GM23338 (cell line): ENCODE measurements around the gene TUBA1C. TPM values are rescaled to one million over a fixed set of nuclear protein-coding genes. Genes with fewer than 3 reads are reported as not detected.

ENCODE experiments used
- ATAC-seq: fragments of 200-7000 bp; cut with Tn5 transposase; 3 replicates; pipeline ENCODE4 v1.9.1; 2020
- DNase-seq: peaks from one replicate; pipeline ENCODE4 v3.0.0-alpha.2; 2015; ENCODE audit warnings: low spot score
- H2AFZ ChIP-seq: fragments of 200-600 bp; sonication (generic); 2 replicates; pipeline ENCODE4 v1.8.0; 2016; ENCODE audit warnings: antibody characterized with exemption, mild to moderate bottlenecking, moderate library complexity
- H3F3A ChIP-seq: fragments of 200-600 bp; sonication (generic); replicated peaks from 2 replicates; pipeline ENCODE4 v1.8.0; 2017; ENCODE audit warnings: antibody characterized with exemption, mixed run types, low read depth
- H3K27ac ChIP-seq: fragments of 200-600 bp; sonication (generic); 2 replicates; pipeline ENCODE4 v1.6.1; 2016; ENCODE audit warnings: low read depth
- H3K27me3 ChIP-seq: fragments of 200-600 bp; sonication (generic); 2 replicates; pipeline ENCODE4 v1.8.0; 2016; ENCODE audit warnings: mild to moderate bottlenecking, mixed run types, moderate library complexity; ENCODE audit not compliant: insufficient read depth
- H3K36me3 ChIP-seq: fragments of 200-600 bp; sonication (generic); 2 replicates; pipeline ENCODE4 v1.8.0; 2016; ENCODE audit warnings: mild to moderate bottlenecking; ENCODE audit not compliant: insufficient read depth
- H3K4me1 ChIP-seq: fragments of 200-600 bp; sonication (generic); 2 replicates; pipeline ENCODE4 v1.8.0; 2016; ENCODE audit warnings: mild to moderate bottlenecking, moderate library complexity; ENCODE audit not compliant: insufficient read depth
- H3K4me2 ChIP-seq: fragments of 200-600 bp; sonication (generic); 2 replicates; pipeline ENCODE4 v1.7.1; 2017; ENCODE audit warnings: mixed run types
- H3K4me3 ChIP-seq: fragments of 200-600 bp; sonication (generic); 2 replicates; pipeline ENCODE4 v1.6.1; 2016; ENCODE audit warnings: mixed run types
- H3K79me2 ChIP-seq: fragments of 200-600 bp; sonication (generic); replicated peaks from 2 replicates; pipeline ENCODE4 v1.8.0; 2017; ENCODE audit warnings: mild to moderate bottlenecking; ENCODE audit not compliant: insufficient read depth
- H3K9me2 ChIP-seq: fragments of 200-600 bp; sonication (generic); 2 replicates; pipeline ENCODE4 v1.8.0; 2017; ENCODE audit not compliant: insufficient read depth
- H4K20me1 ChIP-seq: fragments of 200-600 bp; sonication (generic); replicated peaks from 2 replicates; pipeline ENCODE4 v1.8.0; 2017; ENCODE audit warnings: mild to moderate bottlenecking; ENCODE audit not compliant: insufficient read depth
- H3K27ac Mint-ChIP-seq: 2 replicates; pipeline ENCODE4 v1.8.0; 2020; ENCODE audit warnings: inconsistent platforms, mild to moderate bottlenecking, moderate library complexity, mixed read lengths
- H3K27me3 Mint-ChIP-seq: 3 replicates; pipeline ENCODE4 v1.8.0; 2022; ENCODE audit warnings: low read depth, mild to moderate bottlenecking, moderate library complexity, mixed read lengths, inconsistent platforms; ENCODE audit not compliant: insufficient read depth, poor library complexity
- H3K36me3 Mint-ChIP-seq: 3 replicates; pipeline ENCODE4 v1.8.0; 2021; ENCODE audit warnings: low read depth, mild to moderate bottlenecking, inconsistent platforms, moderate library complexity, mixed read lengths
- H3K4me1 Mint-ChIP-seq: 3 replicates; pipeline ENCODE4 v1.8.0; 2020; ENCODE audit warnings: mild to moderate bottlenecking, inconsistent platforms, mixed read lengths
- H3K4me3 Mint-ChIP-seq: 3 replicates; pipeline ENCODE4 v1.8.0; 2021; ENCODE audit warnings: moderate library complexity, mild to moderate bottlenecking, inconsistent platforms, mixed read lengths
- H3K9me3 Mint-ChIP-seq: 3 replicates; pipeline ENCODE4 v1.8.0; 2020; ENCODE audit warnings: moderate library complexity, mild to moderate bottlenecking, inconsistent platforms, mixed read lengths
- EZH2 ChIP-seq: fragments of 200-600 bp; sonication (generic); IDR thresholded peaks from one replicate; pipeline ENCODE4 v1.8.0; 2017; ENCODE audit warnings: antibody characterized with exemption, mild to moderate bottlenecking, low read depth; ENCODE audit not compliant: unreplicated experiment
- EZH2phosphoT487 ChIP-seq: fragments of 200-600 bp; sonication (generic); IDR thresholded peaks from one replicate; pipeline ENCODE4 v1.8.1; 2018; ENCODE audit warnings: antibody characterized with exemption; ENCODE audit not compliant: unreplicated experiment
- JUNB ChIP-seq: IDR thresholded peaks from one replicate; pipeline ENCODE4 v1.6.1; 2016; ENCODE audit warnings: antibody characterized with exemption; ENCODE audit not compliant: unreplicated experiment
- NANOG ChIP-seq: IDR thresholded peaks from 2 replicates; pipeline ENCODE4 v1.6.1; 2016; ENCODE audit warnings: antibody characterized with exemption, borderline replicate concordance
- polyA plus RNA-seq: library from polyadenylated mRNA; unstranded; fragments of >200 nt; fragmentation: Nextera tagmentation; extraction: Ambion mirVana; gene quantifications from 2 replicates; pipeline ENCODE4 v1.2.1, GENCODE V29; 2016
- total RNA-seq: library from RNA; depleted of rRNA; stranded (reverse); fragments of >200 nt; shearing (Covaris generic); gene quantifications from 2 replicates; pipeline ENCODE4 v1.2.3, GENCODE V29; 2014
- TF ChIP-seq, protein P1 (sequence below), 2 experiments: fragments of 200-600 bp in 1 of 2; sonication (generic) in 1 of 2; conservative IDR thresholded peaks; 2 replicates each; pipeline versions ENCODE4 v1.5.1 to v1.6.1; 2016 to 2017; ENCODE audit warnings: antibody characterized with exemption in 2 of 2, low read depth in 2 of 2, mild to moderate bottlenecking in 2 of 2, moderate library complexity in 1 of 2
- TF ChIP-seq, protein P2 (sequence below): IDR thresholded peaks from 2 replicates; pipeline ENCODE4 v1.6.1; 2016; ENCODE audit warnings: antibody characterized with exemption
- TF ChIP-seq, protein P3 (sequence below): fragments of 250-450 bp; sonication (Bioruptor Pico); IDR thresholded peaks from 2 replicates; pipeline ENCODE4 v1.5.0; 2020; ENCODE audit warnings: mild to moderate bottlenecking, moderate library complexity

The TUBA1C gene
- total and polyA plus RNA-seq, 2 experiments from 2014 or later: 191 to 728 TPM

DNA sequence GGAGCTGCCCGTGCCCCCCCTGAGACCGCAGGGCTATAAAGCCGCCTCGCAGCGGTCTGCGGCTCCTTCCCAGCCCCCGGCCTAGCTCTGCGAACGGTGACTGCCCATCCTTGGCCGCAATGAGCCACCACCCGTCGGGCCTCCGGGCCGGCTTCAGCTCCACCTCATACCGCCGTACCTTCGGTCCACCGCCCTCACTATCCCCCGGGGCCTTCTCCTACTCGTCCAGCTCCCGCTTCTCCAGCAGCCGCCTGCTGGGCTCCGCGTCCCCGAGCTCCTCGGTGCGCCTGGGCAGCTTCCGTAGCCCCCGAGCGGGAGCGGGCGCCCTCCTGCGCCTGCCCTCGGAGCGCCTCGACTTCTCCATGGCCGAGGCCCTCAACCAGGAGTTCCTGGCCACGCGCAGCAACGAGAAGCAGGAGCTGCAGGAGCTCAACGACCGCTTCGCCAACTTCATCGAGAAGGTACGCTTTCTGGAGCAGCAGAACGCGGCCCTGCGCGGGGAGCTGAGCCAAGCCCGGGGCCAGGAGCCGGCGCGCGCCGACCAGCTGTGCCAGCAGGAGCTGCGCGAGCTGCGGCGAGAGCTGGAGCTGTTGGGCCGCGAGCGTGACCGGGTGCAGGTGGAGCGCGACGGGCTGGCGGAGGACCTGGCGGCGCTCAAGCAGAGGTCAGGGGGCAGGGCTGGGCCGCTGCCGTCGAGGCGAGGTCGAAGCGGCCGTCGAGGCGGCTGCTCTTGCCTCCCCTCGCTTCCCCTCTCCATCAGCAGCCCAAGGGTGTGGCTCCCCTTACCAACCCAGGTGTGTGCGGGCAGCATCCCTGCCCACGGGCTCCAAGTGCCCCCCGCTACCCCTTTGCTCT, 30.4 kb downstream of the TUBA1C start, which contains the start of gene PRPH:
TSS of gene PRPH (plus strand) at position 66 of the 855 bp plus-strand sequence. CDS start at position 120, 54 bp downstream.
- H3K27ac ChIP-seq: no peak within 1 kb of the TSS
- Mint-ChIP-seq H3K4me1 (peaks cover 22% of the 10 kb centered on the region; the same call in 2 of the 3 replicates), H3K4me3 (peak within 1 kb of the TSS; percentile 57; the same call in 1 of the 3 replicates), H3K9me3 (no peaks in the 10 kb centered on the region), H3K27ac (no peak within 1 kb of the TSS), H3K36me3 (no peaks in the 10 kb centered on the region; the same call in 2 of the 3 replicates), H3K27me3 (peaks cover 83% of the 10 kb centered on the region)
- peaks cover 94% of the 10 kb centered on the region for H3K27me3 ChIP-seq
- no peaks in the 10 kb centered on the region for H3K36me3 ChIP-seq
- peak within 1 kb of the TSS; percentile 98 for H2AFZ ChIP-seq
- ATAC-seq (peak; percentile 4), DNase-seq (peak; percentile 45)
- H3K4me3 ChIP-seq: peak within 1 kb of the TSS; percentile 52
- no peaks in the 10 kb centered on the region for H3K9me2 ChIP-seq
- H4K20me1 ChIP-seq: no peaks in the 10 kb centered on the region
- peaks cover 25% of the 10 kb centered on the region for H3K4me1 ChIP-seq
- H3K79me2 ChIP-seq: no peaks in the 10 kb centered on the region
- peaks cover 9% of the 10 kb centered on the region; the same call in 1 of the 2 replicates for H3F3A ChIP-seq
- peak within 1 kb of the TSS; percentile 81 for H3K4me2 ChIP-seq
- no peak for TF ChIP-seq JUNB
- TF ChIP-seq EZH2: peak; percentile 96
- TF ChIP-seq, protein P1, sequence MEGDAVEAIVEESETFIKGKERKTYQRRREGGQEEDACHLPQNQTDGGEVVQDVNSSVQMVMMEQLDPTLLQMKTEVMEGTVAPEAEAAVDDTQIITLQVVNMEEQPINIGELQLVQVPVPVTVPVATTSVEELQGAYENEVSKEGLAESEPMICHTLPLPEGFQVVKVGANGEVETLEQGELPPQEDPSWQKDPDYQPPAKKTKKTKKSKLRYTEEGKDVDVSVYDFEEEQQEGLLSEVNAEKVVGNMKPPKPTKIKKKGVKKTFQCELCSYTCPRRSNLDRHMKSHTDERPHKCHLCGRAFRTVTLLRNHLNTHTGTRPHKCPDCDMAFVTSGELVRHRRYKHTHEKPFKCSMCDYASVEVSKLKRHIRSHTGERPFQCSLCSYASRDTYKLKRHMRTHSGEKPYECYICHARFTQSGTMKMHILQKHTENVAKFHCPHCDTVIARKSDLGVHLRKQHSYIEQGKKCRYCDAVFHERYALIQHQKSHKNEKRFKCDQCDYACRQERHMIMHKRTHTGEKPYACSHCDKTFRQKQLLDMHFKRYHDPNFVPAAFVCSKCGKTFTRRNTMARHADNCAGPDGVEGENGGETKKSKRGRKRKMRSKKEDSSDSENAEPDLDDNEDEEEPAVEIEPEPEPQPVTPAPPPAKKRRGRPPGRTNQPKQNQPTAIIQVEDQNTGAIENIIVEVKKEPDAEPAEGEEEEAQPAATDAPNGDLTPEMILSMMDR (conservative IDR thresholded peaks at IDR 0.05; ENCODE audit: low read depth in 2 of 2): peak; percentile 14 to 35; a peak in 1 of 4 replicates
- TF ChIP-seq EZH2phosphoT487: peak; percentile 99
- no peak for TF ChIP-seq NANOG
- TF ChIP-seq, protein P2, sequence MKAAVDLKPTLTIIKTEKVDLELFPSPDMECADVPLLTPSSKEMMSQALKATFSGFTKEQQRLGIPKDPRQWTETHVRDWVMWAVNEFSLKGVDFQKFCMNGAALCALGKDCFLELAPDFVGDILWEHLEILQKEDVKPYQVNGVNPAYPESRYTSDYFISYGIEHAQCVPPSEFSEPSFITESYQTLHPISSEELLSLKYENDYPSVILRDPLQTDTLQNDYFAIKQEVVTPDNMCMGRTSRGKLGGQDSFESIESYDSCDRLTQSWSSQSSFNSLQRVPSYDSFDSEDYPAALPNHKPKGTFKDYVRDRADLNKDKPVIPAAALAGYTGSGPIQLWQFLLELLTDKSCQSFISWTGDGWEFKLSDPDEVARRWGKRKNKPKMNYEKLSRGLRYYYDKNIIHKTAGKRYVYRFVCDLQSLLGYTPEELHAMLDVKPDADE: no peak
- TF ChIP-seq, protein P3, sequence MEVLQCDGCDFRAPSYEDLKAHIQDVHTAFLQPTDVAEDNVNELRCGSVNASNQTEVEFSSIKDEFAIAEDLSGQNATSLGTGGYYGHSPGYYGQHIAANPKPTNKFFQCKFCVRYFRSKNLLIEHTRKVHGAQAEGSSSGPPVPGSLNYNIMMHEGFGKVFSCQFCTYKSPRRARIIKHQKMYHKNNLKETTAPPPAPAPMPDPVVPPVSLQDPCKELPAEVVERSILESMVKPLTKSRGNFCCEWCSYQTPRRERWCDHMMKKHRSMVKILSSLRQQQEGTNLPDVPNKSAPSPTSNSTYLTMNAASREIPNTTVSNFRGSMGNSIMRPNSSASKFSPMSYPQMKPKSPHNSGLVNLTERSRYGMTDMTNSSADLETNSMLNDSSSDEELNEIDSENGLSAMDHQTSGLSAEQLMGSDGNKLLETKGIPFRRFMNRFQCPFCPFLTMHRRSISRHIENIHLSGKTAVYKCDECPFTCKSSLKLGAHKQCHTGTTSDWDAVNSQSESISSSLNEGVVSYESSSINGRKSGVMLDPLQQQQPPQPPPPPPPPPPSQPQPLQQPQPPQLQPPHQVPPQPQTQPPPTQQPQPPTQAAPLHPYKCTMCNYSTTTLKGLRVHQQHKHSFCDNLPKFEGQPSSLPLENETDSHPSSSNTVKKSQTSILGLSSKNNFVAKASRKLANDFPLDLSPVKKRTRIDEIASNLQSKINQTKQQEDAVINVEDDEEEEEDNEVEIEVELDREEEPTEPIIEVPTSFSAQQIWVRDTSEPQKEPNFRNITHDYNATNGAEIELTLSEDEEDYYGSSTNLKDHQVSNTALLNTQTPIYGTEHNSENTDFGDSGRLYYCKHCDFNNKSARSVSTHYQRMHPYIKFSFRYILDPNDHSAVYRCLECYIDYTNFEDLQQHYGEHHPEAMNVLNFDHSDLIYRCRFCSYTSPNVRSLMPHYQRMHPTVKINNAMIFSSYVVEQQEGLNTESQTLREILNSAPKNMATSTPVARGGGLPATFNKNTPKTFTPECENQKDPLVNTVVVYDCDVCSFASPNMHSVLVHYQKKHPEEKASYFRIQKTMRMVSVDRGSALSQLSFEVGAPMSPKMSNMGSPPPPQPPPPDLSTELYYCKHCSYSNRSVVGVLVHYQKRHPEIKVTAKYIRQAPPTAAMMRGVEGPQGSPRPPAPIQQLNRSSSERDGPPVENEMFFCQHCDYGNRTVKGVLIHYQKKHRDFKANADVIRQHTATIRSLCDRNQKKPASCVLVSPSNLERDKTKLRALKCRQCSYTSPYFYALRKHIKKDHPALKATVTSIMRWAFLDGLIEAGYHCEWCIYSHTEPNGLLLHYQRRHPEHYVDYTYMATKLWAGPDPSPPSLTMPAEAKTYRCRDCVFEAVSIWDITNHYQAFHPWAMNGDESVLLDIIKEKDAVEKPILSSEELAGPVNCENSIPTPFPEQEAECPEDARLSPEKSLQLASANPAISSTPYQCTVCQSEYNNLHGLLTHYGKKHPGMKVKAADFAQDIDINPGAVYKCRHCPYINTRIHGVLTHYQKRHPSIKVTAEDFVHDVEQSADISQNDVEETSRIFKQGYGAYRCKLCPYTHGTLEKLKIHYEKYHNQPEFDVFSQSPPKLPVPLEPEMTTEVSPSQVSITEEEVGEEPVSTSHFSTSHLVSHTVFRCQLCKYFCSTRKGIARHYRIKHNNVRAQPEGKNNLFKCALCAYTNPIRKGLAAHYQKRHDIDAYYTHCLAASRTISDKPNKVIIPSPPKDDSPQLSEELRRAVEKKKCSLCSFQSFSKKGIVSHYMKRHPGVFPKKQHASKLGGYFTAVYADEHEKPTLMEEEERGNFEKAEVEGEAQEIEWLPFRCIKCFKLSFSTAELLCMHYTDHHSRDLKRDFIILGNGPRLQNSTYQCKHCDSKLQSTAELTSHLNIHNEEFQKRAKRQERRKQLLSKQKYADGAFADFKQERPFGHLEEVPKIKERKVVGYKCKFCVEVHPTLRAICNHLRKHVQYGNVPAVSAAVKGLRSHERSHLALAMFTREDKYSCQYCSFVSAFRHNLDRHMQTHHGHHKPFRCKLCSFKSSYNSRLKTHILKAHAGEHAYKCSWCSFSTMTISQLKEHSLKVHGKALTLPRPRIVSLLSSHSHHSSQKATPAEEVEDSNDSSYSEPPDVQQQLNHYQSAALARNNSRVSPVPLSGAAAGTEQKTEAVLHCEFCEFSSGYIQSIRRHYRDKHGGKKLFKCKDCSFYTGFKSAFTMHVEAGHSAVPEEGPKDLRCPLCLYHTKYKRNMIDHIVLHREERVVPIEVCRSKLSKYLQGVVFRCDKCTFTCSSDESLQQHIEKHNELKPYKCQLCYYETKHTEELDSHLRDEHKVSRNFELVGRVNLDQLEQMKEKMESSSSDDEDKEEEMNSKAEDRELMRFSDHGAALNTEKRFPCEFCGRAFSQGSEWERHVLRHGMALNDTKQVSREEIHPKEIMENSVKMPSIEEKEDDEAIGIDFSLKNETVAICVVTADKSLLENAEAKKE (CRISPR knock-in tag): no peak
